ENCODE measurements around the gene NOL4L.
A peak's percentile ranks its signal among the peaks of the same experiment; 100 is the strongest.
"Not testable (repeated sequence)": the region's sequence is repeated elsewhere in the genome, so short reads cannot be mapped to it uniquely, and the experiment has no call there.

The NOL4L gene

GRCh38 chr20:32501709-32502108 lies 83.4 kb downstream of the NOL4L start:
- no peak for DNase-seq

- no peak for DNase-seq
Measured at GRCh38 chr20:32497589-32498224, 87.4 kb downstream of the NOL4L start.

GRCh38 chr20:32496811-32497533 lies 88.2 kb downstream of the NOL4L start:
- DNase-seq = no peak

GRCh38 chr20:32495949-32496348 lies 89.2 kb downstream of the NOL4L start:
- DNase-seq = no peak

GRCh38 chr20:32495217-32495565 lies 89.9 kb downstream of the NOL4L start:
- peak; percentile 0 for DNase-seq

GRCh38 chr20:32494483-32495216 lies 90.5 kb downstream of the NOL4L start:
- no peak for DNase-seq

GRCh38 chr20:32493356-32493755 lies 91.8 kb downstream of the NOL4L start:
- DNase-seq = no peak

GRCh38 chr20:32491764-32492151 lies 93.4 kb downstream of the NOL4L start:
- not testable (repeated sequence) for DNase-seq

- no peak for DNase-seq
Measured at GRCh38 chr20:32490942-32491763, 94.0 kb downstream of the NOL4L start.

GRCh38 chr20:32488066-32488838 lies 96.9 kb downstream of the NOL4L start:
- DNase-seq = no peak

GRCh38 chr20:32487381-32487780 lies 97.8 kb downstream of the NOL4L start:
- no peak for DNase-seq

- DNase-seq = no peak
Measured at GRCh38 chr20:32485770-32486478, 99.2 kb downstream of the NOL4L start.

GRCh38 chr20:32484958-32485769 lies 100.0 kb downstream of the NOL4L start:
- DNase-seq = peak; percentile 74

GRCh38 chr20:32484225-32484957 lies 100.7 kb downstream of the NOL4L start:
- no peak for DNase-seq

GRCh38 chr20:32483351-32484224 lies 101.5 kb downstream of the NOL4L start:
- DNase-seq = peak; percentile 57

- no peak for DNase-seq
Measured at GRCh38 chr20:32482442-32483261, 102.5 kb downstream of the NOL4L start.

- DNase-seq = no peak
Measured at GRCh38 chr20:32482143-32482441, 103.0 kb downstream of the NOL4L start.

Measured in NCI-H1694 treated with DMSO at 0.1 percent for 48 hours (cell line).